ENCODE measurements around the gene IPP. TPM values are rescaled to one million over a fixed set of nuclear protein-coding genes. Genes with fewer than 3 reads are reported as not detected.

The IPP gene
- total RNA-seq, 4 donors from 2014 or later: 6.7 to 16.3 (median 8.0) TPM

- H3K9me3 ChIP-seq: no peaks in the 10 kb centered on the region
- TF ChIP-seq EP300 (IDR thresholded peaks at IDR 0.05) (no peak), CTCF (IDR thresholded peaks at IDR 0.05) (no peak), POLR2AphosphoS5 (IDR thresholded peaks at IDR 0.05) (peak; percentile 88), POLR2A (IDR thresholded peaks at IDR 0.05) (peak; percentile 61 to 86)
- ATAC-seq: peak; percentile 97
- peaks cover 2 to 56% (median 11%) of the 10 kb centered on the region in 3 donors for H3K4me1 ChIP-seq
- H3K27me3 ChIP-seq: no peaks in the 10 kb centered on the region
- H3K4me3 ChIP-seq: peak overlapping the region; percentile 90 to 99
- peak overlapping the region; percentile 95 to 99 (median 96) for H3K27ac ChIP-seq
- H3K36me3 ChIP-seq: peaks cover 0 to 18% of the 10 kb centered on the region in 2 donors
- WGBS, 2 donors (ENCODE audit: low coverage in 1 of 2): 3 to 9% methylated on average over 12 to 13 of the region's 44 CpGs
Measured at GRCh38 chr1:45687014-45687753, 63.3 kb downstream of the IPP start.

- peaks cover 6 to 64% (median 11%) of the 10 kb centered on the region in 3 donors for H3K4me1 ChIP-seq
Measured at GRCh38 chr1:45686288-45687013, 64.0 kb downstream of the IPP start, which contains the start of gene GPBP1L1. GPBP1L1 (minus strand) TSS chr1:45686533; CDS start chr1:45659087, 27,446 bp downstream.

GRCh38 chr1:45686015-45686287 lies 64.5 kb downstream of the IPP start:
- no peak for ATAC-seq
- Histone ChIP-seq H3K4me1 (peaks cover 9 to 69% (median 15%) of the 10 kb centered on the region in 3 donors), H3K36me3 (peaks cover 0 to 5% of the 10 kb centered on the region in 2 donors), H3K4me3 (peak overlapping the region; percentile 62 to 90), H3K27me3 (no peaks in the 10 kb centered on the region), H3K27ac (peak overlapping the region; percentile 90 to 96 (median 96)), H3K9me3 (no peaks in the 10 kb centered on the region)
- TF ChIP-seq CTCF (IDR thresholded peaks at IDR 0.05): no peak
- no peak for TF ChIP-seq EP300 (IDR thresholded peaks at IDR 0.05)
- no peak for TF ChIP-seq POLR2AphosphoS5 (IDR thresholded peaks at IDR 0.05)
- no peak for TF ChIP-seq POLR2A (IDR thresholded peaks at IDR 0.05)
- 1% methylated on average over 10 of the region's 27 CpGs; no CpG with 5 or more reads in 1 of the 2 donors for WGBS, 2 donors (ENCODE audit: low coverage in 1 of 2)

More at GRCh38 chr1:45686288-45687013, 64.0 kb downstream of the IPP start, which contains the start of gene GPBP1L1:
- WGBS, 2 donors (ENCODE audit: low coverage in 1 of 2): 0% methylated on average over 18 of the region's 52 CpGs; no CpG with 5 or more reads in 1 of the 2 donors
- Histone ChIP-seq H3K4me3 (peak within 1 kb of the TSS; percentile 90 to 99), H3K27me3 (no peaks in the 10 kb centered on the region), H3K36me3 (peaks cover 0 to 10% of the 10 kb centered on the region in 2 donors), H3K9me3 (no peaks in the 10 kb centered on the region), H3K27ac (peak within 1 kb of the TSS; percentile 95 to 99 (median 96))
- TF ChIP-seq POLR2A (IDR thresholded peaks at IDR 0.05) (peak; percentile 37 to 56), EP300 (IDR thresholded peaks at IDR 0.05) (no peak), CTCF (IDR thresholded peaks at IDR 0.05) (no peak), POLR2AphosphoS5 (IDR thresholded peaks at IDR 0.05) (peak; percentile 54)
- ATAC-seq: peak; percentile 90

- 0 to 1% methylated on average over 12 to 13 of the region's 13 CpGs for WGBS, 2 donors (ENCODE audit: low coverage in 1 of 2)
- Histone ChIP-seq H3K27ac (peak overlapping the region; percentile 90 to 96 (median 96)), H3K4me1 (peaks cover 9 to 74% (median 20%) of the 10 kb centered on the region in 3 donors), H3K36me3 (peaks cover 0 to 3% of the 10 kb centered on the region in 2 donors), H3K9me3 (no peaks in the 10 kb centered on the region), H3K4me3 (peak overlapping the region; percentile 62 to 90), H3K27me3 (no peaks in the 10 kb centered on the region)
- TF ChIP-seq POLR2A (IDR thresholded peaks at IDR 0.05) (no peak), POLR2AphosphoS5 (IDR thresholded peaks at IDR 0.05) (no peak), EP300 (IDR thresholded peaks at IDR 0.05) (no peak), CTCF (IDR thresholded peaks at IDR 0.05) (no peak)
- no peak for ATAC-seq
Measured at GRCh38 chr1:45685308-45686014, 65.0 kb downstream of the IPP start.

Data from gastroesophageal sphincter (tissue), 4 donors.